GM18520 (cell line): ENCODE measurements around the gene SSPN.

Experiments used
- ATAC-seq: cut with Tn5 transposase; IDR thresholded peaks from one replicate; pipeline ENCODE4 v1.9.1; 2021; ENCODE audit not compliant: unreplicated experiment

Gene SSPN

GRCh38 chr12:26282339-26282940, 87.1 kb downstream of the SSPN start:
- ATAC-seq = no peak

- ATAC-seq = no peak
Observed at GRCh38 chr12:26283046-26283445, 87.7 kb downstream of the SSPN start.

- no peak for ATAC-seq
Observed at GRCh38 chr12:26283617-26284016, 88.2 kb downstream of the SSPN start.

- no peak for ATAC-seq
Observed at GRCh38 chr12:26285401-26285800, 90.0 kb downstream of the SSPN start.

- ATAC-seq = no peak
Observed at GRCh38 chr12:26286186-26286585, 90.8 kb downstream of the SSPN start.

- no peak for ATAC-seq
Observed at GRCh38 chr12:26287671-26288381, 92.5 kb downstream of the SSPN start.

- ATAC-seq = no peak
Observed at GRCh38 chr12:26290565-26290964, 95.2 kb downstream of the SSPN start.

- no peak for ATAC-seq
Observed at GRCh38 chr12:26292596-26292995, 97.2 kb downstream of the SSPN start.

GRCh38 chr12:26293612-26294011, 98.2 kb downstream of the SSPN start:
- ATAC-seq = no peak

- ATAC-seq = no peak
Observed at GRCh38 chr12:26295001-26295400, 99.6 kb downstream of the SSPN start.

- ATAC-seq = no peak
Observed at GRCh38 chr12:26297396-26298070, 102.2 kb downstream of the SSPN start.

- ATAC-seq = peak; percentile 96
Observed at GRCh38 chr12:26298785-26299621, 103.6 kb downstream of the SSPN start.

GRCh38 chr12:26299751-26300150, 104.4 kb downstream of the SSPN start:
- no peak for ATAC-seq
